Skin epidermis (tissue), 12 donors: Measurements from ENCODE around the gene DLGAP1.

ENCODE experiments used
- H3K27ac ChIP-seq, 21 experiments: fragments of 200-600 bp; sonication (generic) in 11 of 21; one replicate each; pipeline ENCODE4 v1.5.0; 2020; ENCODE audit warnings: mild to moderate bottlenecking in 3 of 21, inconsistent platforms in 2 of 21, moderate library complexity in 2 of 21
- H3K4me3 ChIP-seq, 7 experiments: fragments of 200-600 bp; sonication (generic) in 2 of 7; one replicate each; pipeline ENCODE4 v1.5.0; 2020; ENCODE audit warnings: inconsistent platforms in 2 of 7, mild to moderate bottlenecking in 2 of 7, moderate library complexity in 1 of 7

Gene DLGAP1

GRCh38 chr18:3693410-3693809, 761.7 kb downstream of the DLGAP1 start:
- Histone ChIP-seq H3K4me3 (no peak overlapping the region), H3K27ac (no peak overlapping the region)

- Histone ChIP-seq H3K4me3 (no peak overlapping the region), H3K27ac (no peak overlapping the region)
These were observed 762.4 kb downstream of the DLGAP1 start for GRCh38 chr18:3692691-3693090.

DNA sequence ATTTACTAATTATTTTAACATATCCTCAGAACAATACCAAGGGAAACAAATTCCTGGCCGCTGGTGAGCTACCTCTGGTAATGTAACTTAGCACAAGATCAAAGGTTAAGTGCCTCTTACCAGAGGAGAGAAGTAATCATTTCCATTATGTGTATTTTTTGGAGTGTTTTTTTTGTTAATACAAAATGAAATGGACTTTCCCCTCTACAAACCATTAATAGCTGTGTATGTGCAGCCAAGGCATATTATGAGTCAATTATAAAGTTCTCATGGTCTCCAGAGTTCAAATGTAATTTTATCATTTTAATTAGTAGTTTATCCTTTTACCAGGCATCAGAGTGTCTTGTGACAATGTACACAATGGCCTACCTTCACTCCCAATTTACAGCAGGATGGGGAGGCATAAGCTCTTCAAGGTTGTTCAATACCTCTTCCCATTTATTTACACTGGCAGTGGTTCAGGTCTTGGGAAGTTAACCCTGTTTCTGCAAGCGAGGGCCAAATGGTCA, 762.9 kb downstream of the DLGAP1 start:
- Histone ChIP-seq H3K27ac (no peak overlapping the region), H3K4me3 (no peak overlapping the region)

- Histone ChIP-seq H3K27ac (no peak overlapping the region), H3K4me3 (no peak overlapping the region)
These were observed 763.4 kb downstream of the DLGAP1 start for GRCh38 chr18:3691705-3692104.

- no peak overlapping the region for H3K27ac ChIP-seq
- no peak overlapping the region for H3K4me3 ChIP-seq
These were observed 764.4 kb downstream of the DLGAP1 start for GRCh38 chr18:3690764-3691066.

DNA sequence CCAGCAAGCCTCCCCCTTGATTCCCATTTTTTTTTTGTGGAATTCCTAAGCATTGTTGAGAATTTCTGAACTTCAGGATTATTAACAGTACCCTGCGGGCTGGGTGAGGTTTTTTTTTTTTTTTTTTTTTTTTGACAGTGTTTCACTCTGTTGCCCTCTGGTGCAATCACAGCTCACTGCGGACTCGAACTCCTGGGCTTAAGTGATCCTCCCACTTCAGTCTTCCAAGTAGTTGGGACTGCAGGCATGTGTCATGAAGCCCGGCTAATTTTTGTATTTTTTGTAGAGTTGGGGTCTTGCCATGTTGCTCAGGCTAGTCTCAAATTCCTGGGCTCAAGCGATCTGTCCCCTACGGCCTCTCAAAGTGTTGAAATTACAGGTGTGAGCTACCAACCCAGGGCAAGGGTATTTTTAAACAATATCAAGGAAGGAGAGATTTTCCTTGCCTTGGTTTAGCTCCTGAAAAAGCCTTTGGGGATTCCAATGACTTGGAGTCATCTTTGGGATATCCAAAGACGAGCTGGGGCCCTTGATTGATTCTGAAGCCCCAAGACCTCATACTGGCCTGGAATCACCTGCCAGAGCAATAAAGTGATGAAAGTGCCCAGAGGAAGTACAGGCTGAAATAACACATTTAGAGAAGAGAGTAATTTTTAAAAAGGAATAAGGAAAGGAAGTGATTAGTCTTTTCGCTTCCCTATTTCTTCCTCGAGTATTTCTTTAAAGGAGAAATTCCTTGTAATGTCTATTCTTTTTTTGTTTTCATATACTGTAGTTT, 764.9 kb downstream of the DLGAP1 start:
- no peak overlapping the region for H3K27ac ChIP-seq

GRCh38 chr18:3689091-3689490, 766.0 kb downstream of the DLGAP1 start:
- Histone ChIP-seq H3K27ac (peak overlapping the region in 1 of 21 experiments; percentile 33), H3K4me3 (no peak overlapping the region)

More for the DNA sequence above, 764.9 kb downstream of the DLGAP1 start:
- H3K4me3 ChIP-seq: no peak overlapping the region

DNA sequence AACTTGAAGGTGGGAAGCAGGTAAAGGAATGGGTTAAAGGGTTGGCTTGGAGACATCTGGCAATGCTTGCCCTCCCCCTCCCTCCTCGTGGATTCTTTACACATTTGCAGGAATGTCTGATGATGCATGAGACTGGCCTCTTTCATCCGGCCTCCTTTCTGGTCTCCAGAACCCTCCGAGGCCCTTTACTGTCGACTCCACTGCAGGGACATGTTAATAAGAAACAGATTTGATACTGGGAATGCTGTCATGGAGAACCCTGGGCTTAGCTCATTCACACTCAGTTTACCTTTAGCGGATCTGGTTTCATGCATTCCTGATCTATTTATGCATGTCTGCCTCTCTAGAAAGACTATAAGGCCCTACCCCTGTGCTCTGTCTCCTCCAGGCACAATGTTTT, 766.4 kb downstream of the DLGAP1 start:
- no peak overlapping the region for H3K4me3 ChIP-seq
- H3K27ac ChIP-seq: no peak overlapping the region

GRCh38 chr18:3683483-3683882, 771.6 kb downstream of the DLGAP1 start:
- no peak overlapping the region for H3K27ac ChIP-seq
- no peak overlapping the region for H3K4me3 ChIP-seq

GRCh38 chr18:3682061-3682460, 773.0 kb downstream of the DLGAP1 start:
- no peak overlapping the region for H3K4me3 ChIP-seq
- H3K27ac ChIP-seq: no peak overlapping the region

DNA sequence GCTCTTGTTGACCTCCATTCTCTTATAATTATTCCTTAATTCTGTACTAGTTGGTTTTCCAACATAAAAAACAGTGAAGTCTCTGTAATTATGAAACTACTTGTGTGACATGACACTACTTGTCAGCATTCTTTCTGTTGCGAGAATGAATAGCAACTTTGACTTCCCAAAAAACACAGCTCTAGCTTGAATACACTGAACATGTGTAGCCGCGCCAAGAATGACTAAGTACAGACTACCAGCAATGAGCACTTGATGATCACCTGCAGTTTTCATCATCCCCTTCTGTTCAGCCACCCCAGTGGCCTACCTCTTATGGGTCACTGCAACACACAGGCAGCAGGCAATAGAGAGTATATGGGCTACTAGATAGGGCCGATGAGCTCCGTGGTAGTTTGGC, 775.9 kb downstream of the DLGAP1 start:
- peak overlapping the region in 2 of 21 experiments; percentile 25 to 66 for H3K27ac ChIP-seq

GRCh38 chr18:3675994-3676393, 779.1 kb downstream of the DLGAP1 start:
- Histone ChIP-seq H3K27ac (no peak overlapping the region), H3K4me3 (no peak overlapping the region)

More for the DNA sequence above, 775.9 kb downstream of the DLGAP1 start:
- H3K4me3 ChIP-seq: no peak overlapping the region

DNA sequence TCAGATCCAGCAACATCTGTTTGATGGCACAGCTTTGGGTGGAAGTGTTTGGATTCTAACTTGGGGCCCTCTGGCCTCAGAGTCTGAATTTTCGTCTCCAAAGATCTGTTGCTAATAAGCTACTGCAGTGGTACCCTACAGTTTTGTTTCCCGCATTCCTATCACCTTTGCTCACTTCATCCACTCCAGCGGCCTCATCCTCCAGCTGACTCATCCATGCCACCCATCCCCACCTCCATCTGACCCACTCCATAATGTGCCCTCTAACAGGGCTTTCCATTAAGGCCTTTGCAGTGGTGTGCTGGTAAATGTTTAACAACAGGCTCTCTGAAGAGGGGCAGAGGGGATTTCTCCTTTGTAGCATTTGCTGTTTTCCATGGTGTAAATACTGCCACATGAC, 779.7 kb downstream of the DLGAP1 start:
- Histone ChIP-seq H3K27ac (no peak overlapping the region), H3K4me3 (no peak overlapping the region)

GRCh38 chr18:3671176-3671575, 783.9 kb downstream of the DLGAP1 start:
- Histone ChIP-seq H3K4me3 (no peak overlapping the region), H3K27ac (no peak overlapping the region)

DNA sequence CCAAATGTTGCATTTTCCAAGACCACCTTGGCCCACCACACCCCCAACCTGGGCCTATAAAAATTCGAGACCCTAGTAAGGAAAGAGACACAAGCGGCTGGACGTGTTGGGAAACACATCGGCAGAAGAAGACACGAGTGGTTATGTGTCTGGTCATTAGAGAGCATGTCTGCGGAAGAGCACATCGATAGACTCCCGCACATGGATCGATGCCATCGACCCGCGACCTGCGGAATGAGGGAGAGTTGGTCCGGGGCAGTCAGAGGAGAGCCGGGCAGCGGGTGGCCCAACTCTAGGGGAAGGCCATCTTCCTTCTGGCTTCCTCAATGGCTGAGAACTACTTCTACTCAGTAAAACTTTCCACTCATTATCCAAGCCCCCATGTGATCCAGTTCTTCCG, 785.7 kb downstream of the DLGAP1 start:
- H3K4me3 ChIP-seq: no peak overlapping the region
- no peak overlapping the region for H3K27ac ChIP-seq

GRCh38 chr18:3667255-3668137, 787.6 kb downstream of the DLGAP1 start:
- Histone ChIP-seq H3K27ac (no peak overlapping the region), H3K4me3 (no peak overlapping the region)

DNA sequence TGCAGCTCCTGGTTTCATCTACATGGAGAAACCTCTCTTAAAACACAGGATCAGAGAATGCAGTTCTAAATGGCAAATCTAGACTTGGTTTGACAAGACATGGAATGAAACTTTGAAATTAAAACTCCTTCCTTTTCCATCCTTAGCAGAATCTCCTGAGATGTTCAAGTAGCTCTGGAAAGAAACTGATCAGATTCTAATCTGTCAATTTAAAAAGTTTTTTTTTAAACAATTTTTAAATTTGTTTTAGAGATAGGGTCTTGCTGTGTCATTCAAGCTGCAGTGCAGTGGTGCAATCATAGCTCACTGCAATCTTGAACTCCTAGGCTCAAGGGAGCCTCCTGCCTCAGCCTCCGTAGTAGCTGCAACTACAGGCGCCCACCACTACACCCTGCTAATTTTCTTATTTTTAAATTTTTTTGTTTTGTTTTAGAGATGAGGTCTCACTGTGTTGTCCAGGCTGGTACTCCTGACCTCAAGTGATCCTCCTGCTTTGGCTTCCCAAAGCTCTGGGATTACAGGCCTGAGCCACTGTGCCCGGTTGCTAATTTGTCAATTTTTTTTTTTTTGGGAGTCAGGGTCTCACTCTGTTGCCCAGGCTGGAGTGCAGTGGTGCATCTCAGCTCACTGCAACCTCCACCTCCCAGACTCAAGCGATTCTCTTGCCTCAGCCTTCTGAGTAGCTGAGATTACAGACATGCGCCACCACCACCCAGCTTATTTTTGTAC, 788.4 kb downstream of the DLGAP1 start:
- H3K27ac ChIP-seq: no peak overlapping the region
- H3K4me3 ChIP-seq: no peak overlapping the region

DNA sequence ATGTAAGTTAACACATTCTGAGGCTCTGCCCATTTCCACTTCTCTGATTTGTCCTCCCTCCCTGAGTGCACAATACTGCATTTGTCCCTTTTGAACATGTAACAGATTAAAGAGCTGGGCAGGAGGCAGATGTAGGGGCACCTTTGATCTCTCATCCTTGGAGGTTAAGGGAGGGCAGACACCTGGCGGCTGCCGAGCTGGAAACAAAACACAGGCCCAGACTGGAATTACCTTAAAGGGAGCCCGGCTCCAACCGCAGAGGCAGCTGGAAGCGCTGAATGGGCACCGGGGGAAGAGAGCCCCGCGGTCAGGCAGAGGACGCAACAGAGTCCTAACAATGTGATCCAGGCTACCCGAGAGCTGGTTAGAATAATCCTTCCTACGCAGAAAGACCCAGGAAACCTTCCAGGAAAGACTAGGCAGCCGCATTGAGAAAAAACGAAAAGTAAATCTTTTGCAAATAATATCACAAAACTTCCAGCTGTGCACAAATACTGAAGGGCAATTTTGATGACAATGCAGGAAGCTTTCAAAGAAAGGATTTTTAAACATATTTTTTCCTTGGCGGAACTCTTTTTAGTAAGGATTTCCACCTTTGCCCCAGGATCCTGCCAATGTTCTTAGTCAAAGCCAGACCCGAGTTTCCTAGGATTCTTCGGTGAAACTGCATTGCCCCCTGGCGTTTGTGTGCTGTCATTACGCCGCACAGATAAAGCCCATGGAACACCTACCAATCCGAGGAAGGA, 789.2 kb downstream of the DLGAP1 start:
- Histone ChIP-seq H3K4me3 (peak overlapping the region in 2 of 7 experiments; percentile 20 to 23), H3K27ac (peak overlapping the region in 18 of 21 experiments; percentile 43 to 81 (median 67))

DNA sequence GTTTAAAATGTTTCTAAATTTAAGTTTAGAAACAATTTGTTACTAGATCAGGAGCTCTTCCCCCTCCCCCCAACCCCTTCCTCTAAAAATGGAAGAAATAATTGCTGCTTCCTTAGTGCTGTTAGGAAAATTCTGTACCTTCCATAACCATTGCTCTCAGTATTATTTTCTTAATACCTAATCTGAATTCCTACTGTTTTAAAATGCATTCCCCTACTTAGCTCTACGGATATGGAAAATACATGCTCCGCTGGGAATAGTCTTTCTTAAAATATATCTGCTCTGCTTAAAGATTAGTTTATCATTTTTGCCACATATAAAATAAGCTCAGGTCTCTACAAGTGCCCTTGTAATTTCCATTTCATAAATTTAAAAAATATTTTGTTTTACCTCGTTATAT, 789.9 kb downstream of the DLGAP1 start:
- H3K27ac ChIP-seq: peak overlapping the region in 8 of 21 experiments; percentile 8 to 80 (median 69)
- no peak overlapping the region for H3K4me3 ChIP-seq
